GM12878 (cell line): ENCODE results near the gene CREB3L4. TPM values are rescaled to one million over a fixed set of nuclear protein-coding genes. Genes with fewer than 3 reads are reported as not detected.

ENCODE experiments used
- ATAC-seq: fragments of 200-7000 bp; cut with Tn5 transposase; 3 replicates; pipeline ENCODE4 v1.9.1; 2020; ENCODE audit warnings: mild to moderate bottlenecking, moderate library complexity
- BruUV-seq: library from RNA; stranded (reverse); fragments of 400-500 nt; replicated peaks from 2 replicates; lab custom pipeline; 2021; lab: Mats Ljungman, UMichigan
- CTCF ChIA-PET: fragments of 300-600 bp; sonication (Branson Sonifier 250); formaldehyde crosslinking; extraction: SDS; loops from one replicate; lab custom pipeline; 2021; ENCODE audit warnings: inconsistent platforms; lab: Yijun Ruan, JAX
- POLR2A ChIA-PET: fragments of 350-600 bp; formaldehyde crosslinking; extraction: SDS; loops from one replicate; lab custom pipeline; 2021; ENCODE audit warnings: inconsistent platforms; lab: Charles Lee
- RAD21 ChIA-PET: fragments of 300-600 bp; sonication (Branson Sonifier 250); formaldehyde crosslinking; loops from one replicate; lab custom pipeline; 2023; ENCODE audit warnings: antibody characterized with exemption; ENCODE audit not compliant: unreplicated experiment; lab: Charles Lee
- SMC1A ChIA-PET: fragments of 300-600 bp; sonication (Branson Sonifier 250); formaldehyde crosslinking; loops from one replicate; lab custom pipeline; 2023; ENCODE audit not compliant: unreplicated experiment, uncharacterized antibody; lab: Charles Lee
- DNase-seq: peaks from one replicate; pipeline ENCODE4 v3.0.0-alpha.2; 2011; ENCODE audit warnings: low read depth, low spot score
- FAIRE-seq: peaks from 3 replicates; lab custom pipeline; 2011; peaks lifted over from hg19 to GRCh38; lab: Jason Lieb, UNC
- H2AFZ ChIP-seq: 2 replicates; pipeline ENCODE4 v1.6.0; 2011; ENCODE audit warnings: low read depth, low read length, control low read depth; ENCODE audit not compliant: control insufficient read depth
- H3K27ac ChIP-seq: 2 replicates; pipeline ENCODE4 v1.5.1; 2011; ENCODE audit warnings: control low read depth; ENCODE audit not compliant: control insufficient read depth, insufficient read depth
- H3K27me3 ChIP-seq, 2 experiments: replicated peaks in 1 of 2; 2 replicates each; pipeline versions ENCODE4 v1.6.0 to v1.6.1; 2011; ENCODE audit warnings: low read length in 1 of 2; ENCODE audit not compliant: control insufficient read depth in 2 of 2, insufficient read depth in 2 of 2
- H3K36me3 ChIP-seq, 2 experiments: 2 replicates each; pipeline ENCODE4 v1.5.1; 2011; ENCODE audit warnings: low read length in 1 of 2; ENCODE audit not compliant: control insufficient read depth in 2 of 2, insufficient read depth in 2 of 2
- H3K4me1 ChIP-seq: 2 replicates; pipeline ENCODE4 v1.6.1; 2011; ENCODE audit warnings: mild to moderate bottlenecking, low read length, moderate library complexity, mixed read lengths; ENCODE audit not compliant: control insufficient read depth, insufficient read depth
- H3K4me2 ChIP-seq: 2 replicates; pipeline ENCODE4 v1.6.0; 2011; ENCODE audit warnings: control low read depth; ENCODE audit not compliant: control insufficient read depth, insufficient read depth
- H3K4me3 ChIP-seq: fragments of 200-600 bp; sonication (generic); 2 replicates; pipeline ENCODE4 v1.5.1; 2016
- H3K79me2 ChIP-seq: 2 replicates; pipeline ENCODE4 v1.6.0; 2011; ENCODE audit warnings: low read length; ENCODE audit not compliant: control insufficient read depth, insufficient read depth
- H3K9ac ChIP-seq: 2 replicates; pipeline ENCODE4 v1.8.0; 2011; ENCODE audit warnings: low read length, control low read depth, mixed read lengths; ENCODE audit not compliant: control insufficient read depth, insufficient read depth
- H3K9me3 ChIP-seq: replicated peaks from 3 replicates; pipeline ENCODE4 v1.5.1; 2011; ENCODE audit warnings: mild to moderate bottlenecking, low read length; ENCODE audit not compliant: control insufficient read depth, insufficient read depth
- H4K20me1 ChIP-seq: 2 replicates; pipeline ENCODE4 v1.6.0; 2011; ENCODE audit not compliant: control insufficient read depth, insufficient read depth
- ASH2L ChIP-seq: fragments of 300-600, 200-600 bp; sonication (generic); IDR thresholded peaks from 2 replicates; pipeline ENCODE4 v1.6.1; 2017; ENCODE audit warnings: low read depth, mild to moderate bottlenecking, borderline replicate concordance
- CEBPB ChIP-seq, 2 experiments: fragments of 150-350 bp in 1 of 2; IDR thresholded peaks; 2 replicates each; pipeline ENCODE4 v1.6.1; 2012 to 2014; ENCODE audit warnings: low read depth in 2 of 2, low read length in 2 of 2, borderline replicate concordance in 1 of 2, inconsistent platforms in 1 of 2
- CHD1 ChIP-seq: IDR thresholded peaks from 2 replicates; pipeline ENCODE4 v1.6.1; 2012; ENCODE audit warnings: low read depth, low read length, improper control_type of control experiment
- CREM ChIP-seq: IDR thresholded peaks from 2 replicates; pipeline ENCODE4 v1.6.1; 2014; ENCODE audit warnings: antibody characterized with exemption, low read depth
- DPF2 ChIP-seq: fragments of 450-650 bp; IDR thresholded peaks from 2 replicates; pipeline ENCODE4 v1.6.1; 2017; ENCODE audit warnings: mild to moderate bottlenecking
- FOXK2 ChIP-seq: fragments of 450-650 bp; IDR thresholded peaks from 2 replicates; pipeline ENCODE4 v1.6.1; 2017; ENCODE audit warnings: mild to moderate bottlenecking, moderate library complexity
- KLF5 ChIP-seq: fragments of 450-650 bp; IDR thresholded peaks from 2 replicates; pipeline ENCODE4 v1.6.1; 2014; ENCODE audit warnings: mild to moderate bottlenecking; ENCODE audit not compliant: partially characterized antibody
- MTA3 ChIP-seq: IDR thresholded peaks from 2 replicates; pipeline ENCODE4 v1.6.1; 2012; ENCODE audit warnings: low read length, inconsistent platforms, borderline replicate concordance
- MYB ChIP-seq: fragments of 150-350 bp; IDR thresholded peaks from 2 replicates; pipeline ENCODE4 v1.6.1; 2014; ENCODE audit warnings: mild to moderate bottlenecking, low read depth, low read length, borderline replicate concordance
- NFYB ChIP-seq: IDR thresholded peaks from 2 replicates; pipeline ENCODE4 v1.6.1; 2011; ENCODE audit warnings: low read depth, mild to moderate bottlenecking, low read length, improper control_type of control experiment, moderate library complexity; ENCODE audit not compliant: insufficient read depth
- SP1 ChIP-seq: IDR thresholded peaks from one replicate; pipeline ENCODE4 v1.6.1; 2011; ENCODE audit warnings: low read depth, low read length
- WGBS: methylation state at CpG from one replicate; pipeline ENCODE4 v1.1.6; 2016; ENCODE audit warnings: low lambda C conversion rate; ENCODE audit not compliant: insufficient replicate concordance, insufficient coverage; ENCODE audit errors: missing lambda C conversion rate; 5-methylcytosine and 5-hydroxymethylcytosine counted together
- in situ Hi-C: fragments of 300-500 bp; cut with MboI; formaldehyde crosslinking; loops from 9 replicates; pipeline ENCODE4 v1.14.3; 2018; ENCODE audit warnings: mixed read lengths
- intact Hi-C: fragments of 100-400 bp; cut with micrococcal nuclease; formaldehyde crosslinking; loops from one replicate; pipeline ENCODE4 v1.14.2; 2022; ENCODE audit not compliant: unreplicated experiment
- polyA plus RNA-seq, 11 experiments: library from polyadenylated mRNA; depleted of rRNA in 4 of 11; unstranded in 6 of 11; stranded (reverse) in 5 of 11; fragments of >200 nt; fragmentation: Nextera tagmentation in 4 of 11; fragmentation: Illumina TruSeq in 1 of 11; extraction: Ambion mirVana in 4 of 11; extraction: Trizol in 1 of 11; gene quantifications; 1 replicate in 1 of 11; 2 replicates in 10 of 11; pipeline versions ENCODE4 v1.2.1 to v1.2.3, GENCODE V29; 2011 to 2016; ENCODE audit warnings: inconsistent platforms in 2 of 11, missing spikeins in 2 of 11, low read depth in 1 of 11
- total RNA-seq, 4 experiments: library from RNA; depleted of rRNA in 3 of 4; stranded (reverse); fragments of >200 nt in 3 of 4; fragmentation: Illumina TruSeq in 1 of 4; extraction: Trizol in 1 of 4; gene quantifications; 2 replicates each; pipeline versions ENCODE4 v1.2.1 to v1.2.3, GENCODE V29; 2013 to 2021
- TF ChIP-seq, protein P1 (sequence below): fragments of 450-650 bp; IDR thresholded peaks from 2 replicates; pipeline ENCODE4 v1.6.1; 2018; ENCODE audit warnings: mild to moderate bottlenecking, low read depth, moderate library complexity; ENCODE audit not compliant: partially characterized antibody
- TF ChIP-seq, protein P2 (sequence below): IDR thresholded peaks from 2 replicates; pipeline ENCODE4 v1.6.1; 2011; ENCODE audit warnings: low read depth, low read length, improper control_type of control experiment, borderline replicate concordance

The CREB3L4 gene
- total and polyA plus RNA-seq, 10 of the 15 experiments (the other 5 are each of a cell fraction or from before 2014, with no cell fraction given), result 9.7 to 14.0 (median 12.1) TPM

DNA sequence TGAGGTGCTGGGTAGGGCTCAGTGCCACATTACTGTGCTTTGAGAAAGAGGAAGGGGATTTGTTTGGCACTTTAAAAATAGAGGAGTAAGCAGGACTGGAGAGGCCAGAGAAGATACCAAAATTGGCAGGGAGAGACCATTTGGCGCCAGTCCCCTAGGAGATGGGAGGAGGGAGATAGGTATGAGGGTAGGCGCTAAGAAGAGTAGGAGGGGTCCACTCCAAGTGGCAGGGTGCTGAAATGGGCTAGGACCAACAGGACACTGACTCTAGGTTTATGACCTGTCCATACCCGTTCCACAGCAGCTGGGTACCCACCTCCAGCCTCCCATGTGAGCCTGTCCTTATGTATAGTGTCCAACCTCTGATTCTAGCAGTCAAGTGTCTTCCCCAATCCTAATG lies 8.2 kb upstream of the CREB3L4 start:
- no peak overlapping the region for H3K9ac ChIP-seq

DNA sequence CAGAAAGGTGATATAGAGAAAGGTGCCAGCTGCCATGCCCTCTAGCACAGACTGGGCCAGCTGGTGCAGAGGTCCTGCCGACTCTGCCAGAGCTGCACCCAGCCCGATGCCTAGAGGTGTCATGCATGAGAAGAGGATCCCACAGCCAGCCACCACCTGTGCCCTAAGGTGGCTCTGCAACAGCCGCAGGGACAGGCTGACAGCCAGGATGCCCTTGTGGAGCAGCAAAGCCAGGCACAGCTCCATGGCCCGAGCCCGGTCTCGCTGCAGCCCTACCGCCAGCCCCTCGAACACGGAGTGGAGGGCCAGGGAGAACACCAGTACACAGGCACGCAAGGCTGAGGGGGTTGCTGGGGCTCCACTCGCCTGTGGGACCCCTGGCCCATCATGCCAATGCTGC lies 7.5 kb upstream of the CREB3L4 start:
- 92% methylated on average over 10 of the region's 11 CpGs for WGBS
- no peak overlapping the region for H3K9ac ChIP-seq
- peaks cover 69% of the 10 kb centered on the region for H3K79me2 ChIP-seq
- no peak overlapping the region for H3K4me2 ChIP-seq
- POLR2A ChIA-PET, result interaction anchor here (0.5 to 10.0 kb wide), 4 partner anchors 16 to 648 kb away, joined by 3 to 132 read pairs (median 3); partner anchors contain the start of genes JTB and UBAP2L
- DNase-seq, result no peak
- SMC1A ChIA-PET, result no interaction called here
- FAIRE-seq, result no peak
- intact Hi-C loops (no loop called here), in situ Hi-C loops (no loop called here)
- no peak for ATAC-seq
- H3K4me1 ChIP-seq, result peaks cover 11% of the 10 kb centered on the region; the same call in 1 of the 2 replicates
- H4K20me1 ChIP-seq, result peaks cover 5% of the 10 kb centered on the region; the same call in 1 of the 2 replicates
- H2AFZ ChIP-seq, result no peak overlapping the region
- no peak overlapping the region for H3K27ac ChIP-seq
- no TSS peak for BruUV-seq
- CTCF ChIA-PET, result no interaction called here
- H3K27me3 ChIP-seq, result no peaks in the 10 kb centered on the region
- no peak overlapping the region for H3K4me3 ChIP-seq
- peaks cover 9 to 15% of the 10 kb centered on the region in 2 experiments for H3K36me3 ChIP-seq
- RAD21 ChIA-PET, result interaction anchor here (1.6 to 2.0 kb wide), 2 partner anchors 16 to 39 kb away, joined by 3 to 4 read pairs; no protein-coding TSS in a partner anchor
- no peaks in the 10 kb centered on the region for H3K9me3 ChIP-seq
- TF ChIP-seq, protein P1, sequence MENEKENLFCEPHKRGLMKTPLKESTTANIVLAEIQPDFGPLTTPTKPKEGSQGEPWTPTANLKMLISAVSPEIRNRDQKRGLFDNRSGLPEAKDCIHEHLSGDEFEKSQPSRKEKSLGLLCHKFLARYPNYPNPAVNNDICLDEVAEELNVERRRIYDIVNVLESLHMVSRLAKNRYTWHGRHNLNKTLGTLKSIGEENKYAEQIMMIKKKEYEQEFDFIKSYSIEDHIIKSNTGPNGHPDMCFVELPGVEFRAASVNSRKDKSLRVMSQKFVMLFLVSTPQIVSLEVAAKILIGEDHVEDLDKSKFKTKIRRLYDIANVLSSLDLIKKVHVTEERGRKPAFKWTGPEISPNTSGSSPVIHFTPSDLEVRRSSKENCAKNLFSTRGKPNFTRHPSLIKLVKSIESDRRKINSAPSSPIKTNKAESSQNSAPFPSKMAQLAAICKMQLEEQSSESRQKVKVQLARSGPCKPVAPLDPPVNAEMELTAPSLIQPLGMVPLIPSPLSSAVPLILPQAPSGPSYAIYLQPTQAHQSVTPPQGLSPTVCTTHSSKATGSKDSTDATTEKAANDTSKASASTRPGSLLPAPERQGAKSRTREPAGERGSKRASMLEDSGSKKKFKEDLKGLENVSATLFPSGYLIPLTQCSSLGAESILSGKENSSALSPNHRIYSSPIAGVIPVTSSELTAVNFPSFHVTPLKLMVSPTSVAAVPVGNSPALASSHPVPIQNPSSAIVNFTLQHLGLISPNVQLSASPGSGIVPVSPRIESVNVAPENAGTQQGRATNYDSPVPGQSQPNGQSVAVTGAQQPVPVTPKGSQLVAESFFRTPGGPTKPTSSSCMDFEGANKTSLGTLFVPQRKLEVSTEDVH, result no peak
- TF ChIP-seq CHD1 (no peak), CEBPB (IDR thresholded peaks at IDR 0.05; ENCODE audit: borderline replicate concordance in 1 of 2, low read depth in 2 of 2, low read length in 2 of 2) (no peak), MTA3 (no peak), KLF5 (no peak), ASH2L (no peak), CREM (no peak), MYB (no peak), SP1 (no peak), NFYB (no peak)

More for the DNA sequence above, 8.2 kb upstream of the CREB3L4 start:
- TF ChIP-seq, protein P2, sequence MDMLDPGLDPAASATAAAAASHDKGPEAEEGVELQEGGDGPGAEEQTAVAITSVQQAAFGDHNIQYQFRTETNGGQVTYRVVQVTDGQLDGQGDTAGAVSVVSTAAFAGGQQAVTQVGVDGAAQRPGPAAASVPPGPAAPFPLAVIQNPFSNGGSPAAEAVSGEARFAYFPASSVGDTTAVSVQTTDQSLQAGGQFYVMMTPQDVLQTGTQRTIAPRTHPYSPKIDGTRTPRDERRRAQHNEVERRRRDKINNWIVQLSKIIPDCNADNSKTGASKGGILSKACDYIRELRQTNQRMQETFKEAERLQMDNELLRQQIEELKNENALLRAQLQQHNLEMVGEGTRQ, result no peak
- no peak for TF ChIP-seq DPF2
- TF ChIP-seq FOXK2, result no peak
- in situ Hi-C loops (no loop called here), intact Hi-C loops (no loop called here)
- ChIA-PET CTCF (interaction anchor here (1.5 kb wide), 1 partner anchor 312 kb away, joined by 3 read pairs; no protein-coding TSS in a partner anchor), SMC1A (interaction anchor here (0.8 to 6.9 kb wide), 2 partner anchors 7 to 15 kb away, joined by 5 to 31 read pairs; partner anchors contain the start of gene CREB3L4), POLR2A (interaction anchor here (0.5 to 5.5 kb wide), 7 partner anchors 7 to 649 kb away, joined by 3 to 38 read pairs (median 3); partner anchors contain the start of genes CREB3L4, DENND4B, JTB and UBAP2L), RAD21 (interaction anchor here (0.8 to 2.0 kb wide), 6 partner anchors 8 to 155 kb away, joined by 3 to 6 read pairs (median 4); partner anchors contain the start of genes CREB3L4, DENND4B and JTB)
- Histone ChIP-seq H4K20me1 (peaks cover 9% of the 10 kb centered on the region; the same call in 1 of the 2 replicates), H3K4me1 (peaks cover 11% of the 10 kb centered on the region; the same call in 1 of the 2 replicates), H3K4me3 (no peak overlapping the region), H3K79me2 (peaks cover 72% of the 10 kb centered on the region), H2AFZ (no peak overlapping the region), H3K27me3 (no peaks in the 10 kb centered on the region), H3K4me2 (no peak overlapping the region; the same call in 1 of the 2 replicates), H3K27ac (no peak overlapping the region), H3K9me3 (no peaks in the 10 kb centered on the region), H3K36me3 (peaks cover 12 to 17% of the 10 kb centered on the region in 2 experiments)
- WGBS, result 92% methylated on average over 3 of the region's 3 CpGs
- no TSS peak for BruUV-seq
- FAIRE-seq, result no peak
- DNase-seq, result no peak
- ATAC-seq, result no peak
